ENCODE measurements around the gene PLXDC2.

Gene PLXDC2

DNA sequence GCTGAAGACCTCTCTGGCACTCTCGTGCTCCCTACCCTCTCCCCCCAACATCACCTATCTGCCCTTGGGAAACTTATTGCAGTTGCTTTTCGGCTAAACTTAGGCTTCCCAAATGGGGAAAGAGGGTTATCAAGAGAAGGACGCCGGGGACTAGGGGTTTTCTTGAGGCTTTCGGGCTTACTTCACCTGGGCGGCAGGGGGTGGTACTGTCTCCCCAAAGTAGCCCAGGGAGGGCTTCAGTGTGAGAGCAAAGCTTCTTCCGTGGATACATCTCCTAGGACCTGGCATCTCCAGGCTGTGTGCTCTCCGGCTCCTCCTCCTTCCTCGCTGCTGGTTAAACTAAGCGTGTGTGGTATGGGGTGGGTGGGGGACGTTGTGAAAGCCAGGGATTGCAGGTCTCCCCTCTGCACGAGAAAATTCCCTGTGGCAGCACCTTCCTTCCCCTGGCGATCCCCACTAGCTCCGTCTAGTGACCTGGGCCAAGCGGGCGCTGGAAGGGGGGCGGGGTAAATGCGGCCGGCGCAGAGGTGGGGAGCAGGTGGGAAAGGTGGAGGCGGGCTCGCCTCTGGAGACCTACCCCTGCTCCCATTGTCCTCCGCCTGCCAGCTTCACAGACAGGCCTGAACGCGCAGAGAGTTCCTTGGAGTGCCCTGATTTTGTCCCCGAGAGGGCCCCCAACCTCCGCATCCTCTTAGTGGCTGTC is 1.1 kb downstream of the PLXDC2 start:
- DNase-seq = no peak

DNA sequence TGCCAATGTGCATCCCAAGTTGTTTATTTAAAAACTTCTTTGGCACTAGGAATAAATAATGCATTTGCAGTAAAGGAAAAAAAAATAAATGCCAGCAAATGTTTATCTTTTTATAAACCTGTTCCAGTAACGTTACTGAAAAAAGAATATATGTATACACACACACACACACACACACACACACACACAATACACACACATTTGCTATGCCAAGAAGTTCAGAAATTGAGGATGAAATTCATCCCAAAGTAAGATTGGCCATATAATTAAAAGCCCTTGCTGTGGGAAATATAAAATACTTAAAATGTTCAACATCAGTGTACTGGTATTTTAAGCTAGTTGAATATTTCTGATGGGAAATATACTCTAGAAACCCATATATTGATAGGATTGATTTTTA is 2.6 kb downstream of the PLXDC2 start:
- no peak for DNase-seq

DNA sequence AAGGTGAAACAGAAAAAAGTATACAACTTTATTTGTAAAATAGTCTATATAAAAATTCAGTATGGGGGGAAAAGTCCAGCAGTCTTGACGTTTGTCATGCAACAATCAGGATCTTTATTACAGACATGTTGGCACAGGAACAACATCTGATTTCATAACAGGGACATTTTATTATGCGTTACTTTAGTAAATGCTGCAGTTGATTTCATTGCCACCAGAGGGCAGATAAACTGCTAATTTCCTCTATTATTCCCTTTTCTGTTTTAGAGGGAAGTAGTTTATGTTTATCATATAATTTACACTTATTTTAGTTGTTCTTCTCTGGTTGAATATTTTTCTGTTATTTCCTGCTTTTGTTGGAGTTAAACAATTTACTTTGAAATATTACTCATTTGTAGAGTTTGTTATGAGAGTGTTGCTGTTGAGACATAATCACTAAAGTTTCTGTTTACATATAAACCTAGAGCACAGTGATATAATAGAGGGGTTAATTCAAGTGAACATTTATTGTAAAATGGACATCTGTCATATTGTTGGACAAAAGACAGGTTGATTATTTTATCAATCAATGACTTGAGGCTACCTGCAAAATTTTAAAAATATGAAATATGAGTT is 3.3 kb downstream of the PLXDC2 start:
- DNase-seq = no peak

DNA sequence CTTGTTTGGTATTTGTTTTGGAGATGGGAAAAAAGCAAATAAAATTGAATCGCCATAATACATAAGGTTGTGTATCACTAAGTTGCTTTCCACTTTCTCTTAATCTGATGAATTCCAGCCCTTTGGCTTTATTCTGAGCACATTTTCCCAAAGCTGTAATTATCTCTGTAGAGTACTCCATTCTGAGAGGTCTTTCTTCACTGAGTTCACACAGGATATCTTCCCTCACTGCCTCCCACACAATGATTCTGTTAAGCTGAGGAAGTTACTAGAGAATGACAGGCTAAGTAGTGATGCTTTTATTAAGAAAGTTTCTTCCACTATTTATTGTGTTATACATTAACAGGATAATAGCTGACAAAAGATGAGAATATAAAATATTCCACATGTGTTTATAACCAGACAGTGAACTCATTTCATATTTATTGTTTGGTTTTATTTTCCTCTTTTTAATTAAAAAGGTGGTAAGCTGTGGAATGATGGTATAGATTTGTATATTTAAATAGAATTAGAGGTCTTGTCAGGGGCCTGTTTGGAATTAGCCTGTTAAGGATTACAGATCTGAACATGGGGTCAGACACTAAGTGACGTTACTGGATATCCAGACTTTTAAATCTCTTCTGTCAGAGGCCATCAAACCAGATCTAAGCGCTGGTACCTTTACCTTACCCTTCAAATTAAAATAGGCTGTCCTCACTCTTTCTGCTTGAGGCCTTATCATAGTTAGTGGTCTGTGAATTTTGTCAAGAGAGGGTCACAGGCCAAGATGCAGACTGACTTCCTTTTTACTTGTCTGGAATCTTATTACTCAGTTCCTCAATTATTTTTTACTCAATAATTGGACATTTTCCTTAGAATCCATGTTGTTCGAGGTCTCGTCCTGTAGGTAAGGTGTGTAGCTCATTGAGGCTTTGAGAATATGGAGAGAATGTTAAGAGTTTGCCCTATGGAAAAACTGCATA is 8.4 kb downstream of the PLXDC2 start:
- no peak for DNase-seq

DNA sequence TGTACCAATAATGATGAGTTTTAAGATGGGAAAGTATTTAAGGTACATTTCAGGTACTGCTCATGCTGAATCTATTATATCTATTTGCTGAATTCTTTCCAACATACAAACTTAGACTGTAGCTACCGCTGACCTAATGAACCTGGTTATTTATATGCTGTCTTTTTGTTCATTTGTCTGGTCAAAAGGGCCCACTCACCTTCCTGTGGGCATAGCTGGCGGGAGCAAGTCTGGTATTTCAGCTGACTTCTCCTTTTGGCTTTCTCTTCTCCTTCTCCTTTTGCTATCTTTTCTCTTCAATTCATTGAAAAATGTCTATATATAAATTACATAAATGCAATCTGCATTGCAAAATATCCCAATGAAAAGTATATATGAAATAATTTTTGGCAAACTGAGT is 9.5 kb downstream of the PLXDC2 start:
- no peak for DNase-seq

DNA sequence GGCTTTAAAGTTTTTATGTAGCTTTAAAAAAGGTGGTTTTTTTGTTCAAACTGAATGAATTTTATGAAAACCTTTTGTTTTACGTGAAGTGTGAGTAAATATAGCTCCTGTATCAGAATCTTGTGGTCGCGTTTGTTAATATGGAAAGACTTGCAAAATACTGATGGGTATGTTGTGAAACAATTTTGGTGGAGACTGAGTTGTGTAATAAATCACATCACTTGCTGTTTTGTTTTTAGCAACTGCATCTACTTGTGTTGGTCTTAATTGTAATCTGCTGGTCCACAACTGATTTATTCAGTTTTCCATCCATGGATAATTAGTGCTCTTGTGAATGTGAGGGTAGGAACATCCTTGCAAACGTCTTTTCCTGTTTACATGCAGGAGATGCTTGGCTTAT is 10.5 kb downstream of the PLXDC2 start:
- DNase-seq = no peak

DNA sequence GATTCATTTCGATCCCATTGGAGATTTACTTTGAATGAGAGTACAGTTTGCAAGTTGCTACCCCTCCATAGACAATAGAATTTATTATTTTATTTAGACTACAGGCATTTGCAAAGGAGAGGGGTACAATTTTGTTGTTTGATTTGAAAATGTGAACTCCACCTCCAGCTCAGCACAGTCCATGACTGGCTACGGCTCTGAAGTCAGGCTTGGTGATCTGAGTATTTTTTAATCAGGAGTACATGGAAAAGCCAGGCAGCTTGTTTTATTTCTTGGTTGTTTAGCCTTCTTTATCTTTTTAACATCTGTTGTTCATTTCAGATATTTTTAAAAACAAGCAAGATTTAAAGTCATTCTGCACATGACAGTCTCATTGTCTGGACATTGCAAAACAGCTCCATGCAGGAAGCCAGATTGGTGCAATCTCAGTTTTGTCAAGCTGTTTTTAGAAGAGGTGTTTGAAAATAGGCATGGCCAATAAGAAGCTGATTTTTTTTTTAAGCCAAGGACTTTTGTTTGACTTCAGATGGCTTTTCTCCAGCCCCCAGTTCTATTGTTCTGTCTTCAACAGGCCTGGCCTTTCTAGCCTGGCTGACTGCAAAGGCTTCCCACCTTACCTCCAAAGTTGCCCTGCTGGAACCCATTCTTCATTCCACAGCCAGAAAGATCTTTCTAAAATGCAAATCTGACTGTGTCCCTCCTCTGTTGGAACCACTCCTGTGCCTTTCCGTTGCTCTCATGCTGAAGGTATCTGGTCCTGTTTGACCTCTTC is 12.2 kb downstream of the PLXDC2 start:
- no peak for DNase-seq

DNA sequence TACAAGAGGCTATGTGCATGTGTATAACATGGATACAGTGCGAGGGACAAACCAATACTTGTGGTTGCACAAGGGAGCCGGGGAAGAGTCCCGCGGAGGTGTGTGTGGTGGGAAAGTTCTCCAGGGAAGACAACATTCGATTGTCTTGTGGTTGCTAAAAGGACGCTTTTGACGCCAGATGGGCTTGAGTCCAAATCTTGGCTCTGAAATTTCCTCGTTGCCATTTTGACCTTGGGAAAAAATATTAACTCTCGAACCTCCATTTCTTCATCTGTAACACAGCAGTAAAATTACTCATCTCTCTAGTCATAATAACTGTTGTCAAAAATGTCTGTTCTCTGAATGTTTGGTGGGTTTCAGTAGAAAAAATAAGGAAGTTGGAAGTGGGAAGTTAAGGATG is 16.5 kb downstream of the PLXDC2 start:
- DNase-seq = no peak

DNA sequence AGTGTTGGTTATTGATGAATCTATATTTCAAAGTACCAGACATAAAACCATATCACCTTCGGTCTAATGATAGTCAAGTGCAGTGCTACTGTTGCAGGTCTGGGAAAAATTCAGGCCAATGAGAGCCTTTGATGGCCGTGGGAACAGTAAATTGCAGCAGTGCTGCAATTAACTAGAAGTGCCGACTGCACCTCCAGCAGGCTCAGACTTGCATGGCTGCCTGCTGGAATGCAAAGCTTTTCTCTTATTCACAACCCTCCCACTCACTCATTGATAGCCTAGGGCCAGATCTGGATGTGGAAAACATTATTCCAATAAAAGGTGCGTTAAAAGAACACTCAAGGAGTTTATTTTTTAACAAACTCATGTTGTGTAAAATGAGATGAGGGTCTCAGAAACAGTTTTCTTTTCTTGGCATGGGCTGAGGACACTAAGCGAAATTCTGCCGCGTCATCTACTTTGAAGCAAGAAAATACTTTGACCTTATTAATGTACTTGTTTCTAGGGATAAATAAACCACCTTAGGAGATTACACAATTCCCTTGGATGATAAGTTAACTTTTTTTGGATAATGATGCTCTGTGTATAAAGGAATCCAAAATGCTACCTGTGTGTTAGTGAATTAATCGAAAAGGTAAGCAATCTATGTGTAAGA is 17.1 kb downstream of the PLXDC2 start:
- no peak for DNase-seq

DNA sequence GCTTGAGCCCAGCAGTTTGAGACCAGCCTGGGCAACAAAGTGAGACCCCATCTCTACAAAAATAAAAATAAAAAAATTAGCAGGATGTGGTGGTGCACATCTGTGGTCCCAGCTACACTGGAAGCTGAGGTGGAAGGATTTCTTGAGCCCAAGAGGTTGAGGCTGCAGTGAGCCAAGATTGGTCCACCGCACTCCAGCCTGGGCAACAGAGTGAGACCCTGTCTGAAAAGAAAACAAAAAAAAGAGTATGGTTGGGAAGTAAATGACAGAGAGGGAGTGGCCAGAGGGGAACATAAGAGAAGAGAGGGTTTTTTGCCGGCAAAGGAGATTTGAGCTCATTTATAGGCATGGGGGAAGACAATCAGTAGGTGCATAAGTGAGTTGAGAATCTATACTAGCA is 19.7 kb downstream of the PLXDC2 start:
- no peak for DNase-seq

DNA sequence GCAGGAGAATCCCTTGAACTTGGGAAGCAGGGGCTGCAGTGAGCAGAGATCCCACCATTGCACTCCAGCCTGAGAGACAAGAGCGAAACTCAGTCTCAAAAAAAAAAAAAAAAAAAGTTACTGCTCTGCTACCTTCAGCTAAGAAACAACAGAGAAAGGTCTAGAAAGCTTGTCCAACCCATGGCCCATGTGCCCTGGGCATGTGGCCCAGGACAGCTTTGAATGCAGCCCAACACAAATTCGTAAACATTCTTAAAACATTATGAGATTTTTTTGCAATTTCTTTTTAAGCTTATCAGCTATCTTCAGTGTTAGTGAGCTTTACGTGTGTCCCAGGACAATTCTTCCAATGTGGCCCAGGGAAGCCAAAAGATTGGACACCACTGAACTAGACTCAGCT is 22.9 kb downstream of the PLXDC2 start:
- no peak for DNase-seq

DNA sequence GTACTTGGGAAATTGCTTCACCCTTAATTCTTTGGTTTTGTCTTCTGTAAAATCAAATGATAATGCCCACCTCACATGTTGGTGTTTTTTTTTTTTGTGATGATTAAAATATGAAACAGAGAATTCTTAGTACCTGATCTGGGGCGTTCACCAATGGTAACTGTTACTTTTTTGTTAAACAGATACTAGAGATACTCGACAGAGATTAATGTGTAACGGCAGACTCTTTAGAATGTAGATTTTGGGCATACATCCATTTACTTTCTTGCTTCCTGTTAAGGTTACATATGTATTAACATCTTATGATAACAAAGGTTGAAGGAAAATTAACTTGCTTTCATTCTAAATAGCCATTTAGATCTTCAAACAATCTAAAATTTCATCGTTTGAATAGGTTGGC is 23.3 kb downstream of the PLXDC2 start:
- DNase-seq = no peak

DNA sequence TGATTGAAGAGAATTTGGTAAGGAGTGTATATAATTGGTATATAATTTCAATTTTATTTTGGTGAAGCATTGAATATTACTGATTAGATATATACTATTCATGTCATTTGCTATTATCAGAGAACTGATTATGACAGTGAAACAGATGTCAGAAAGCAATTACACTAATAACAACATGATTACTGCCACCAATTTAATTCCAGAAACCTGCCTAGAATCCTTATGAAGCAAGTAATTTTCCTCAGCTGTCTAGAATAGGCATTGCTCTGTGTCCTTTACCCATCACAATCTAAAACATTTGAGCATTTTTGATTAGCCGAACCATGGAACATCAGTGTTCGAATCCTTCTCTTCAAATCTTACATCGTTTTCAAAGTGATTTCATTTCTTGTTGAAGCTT is 24.5 kb downstream of the PLXDC2 start:
- DNase-seq = no peak

DNA sequence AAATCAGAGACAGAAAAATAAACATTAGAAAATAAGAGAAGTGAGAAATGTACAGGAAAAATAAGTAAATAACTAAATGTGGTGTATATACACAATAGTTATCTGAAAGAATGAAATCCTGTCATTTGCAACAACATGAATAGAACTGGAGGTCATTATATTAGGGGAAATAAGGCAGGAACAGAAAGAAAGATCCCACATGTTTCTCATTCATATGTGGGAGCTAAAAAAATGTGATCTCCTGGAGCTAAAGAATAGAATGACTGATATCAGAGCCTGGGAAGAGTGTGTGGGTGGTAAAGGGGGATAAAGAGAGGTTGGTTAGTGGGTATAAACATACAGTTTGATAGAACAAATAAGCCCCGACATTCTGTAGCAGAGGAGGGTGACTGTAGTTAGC is 27.3 kb downstream of the PLXDC2 start:
- DNase-seq = no peak

DNA sequence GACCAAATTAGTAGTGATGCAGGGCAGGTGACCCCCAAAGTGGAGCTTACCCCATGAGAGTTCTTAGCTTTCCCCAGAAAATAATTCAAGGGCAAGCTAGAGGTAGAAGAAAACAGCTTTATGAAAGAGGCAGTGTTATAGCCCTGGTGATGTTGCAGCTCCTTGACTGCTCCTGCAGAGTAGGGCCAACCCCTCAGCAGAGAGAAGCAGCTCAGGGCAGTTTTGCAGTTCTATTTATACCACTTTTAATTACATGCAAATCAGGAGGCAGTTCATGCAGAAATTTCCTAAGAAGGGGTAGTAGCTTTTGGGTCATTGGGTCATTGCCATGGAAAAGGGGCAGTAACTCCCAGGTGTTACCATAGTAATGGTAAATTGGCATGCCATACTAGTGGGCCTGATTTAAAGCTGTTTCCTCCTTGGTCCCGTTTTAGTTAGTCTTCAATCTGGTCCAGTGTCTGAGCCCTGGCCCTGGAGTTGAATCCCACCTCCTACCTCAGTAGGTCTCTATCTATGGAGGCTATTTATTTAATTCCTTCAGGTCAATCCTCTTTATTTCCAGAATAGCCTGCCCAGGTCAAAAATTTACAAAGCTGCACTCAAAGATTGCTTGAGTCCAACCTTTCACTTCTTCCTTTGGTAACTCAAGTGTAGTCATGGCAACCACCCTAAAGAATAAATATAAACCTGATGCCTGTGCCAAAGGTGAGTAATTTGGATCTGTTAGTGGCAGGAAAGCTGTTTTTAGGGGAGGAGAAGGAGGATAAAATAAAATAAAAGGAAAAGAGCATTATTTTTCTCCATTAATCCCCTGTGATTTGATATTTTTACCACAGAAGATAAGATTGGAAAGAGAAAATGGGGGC is 29.5 kb downstream of the PLXDC2 start:
- DNase-seq = no peak

DNA sequence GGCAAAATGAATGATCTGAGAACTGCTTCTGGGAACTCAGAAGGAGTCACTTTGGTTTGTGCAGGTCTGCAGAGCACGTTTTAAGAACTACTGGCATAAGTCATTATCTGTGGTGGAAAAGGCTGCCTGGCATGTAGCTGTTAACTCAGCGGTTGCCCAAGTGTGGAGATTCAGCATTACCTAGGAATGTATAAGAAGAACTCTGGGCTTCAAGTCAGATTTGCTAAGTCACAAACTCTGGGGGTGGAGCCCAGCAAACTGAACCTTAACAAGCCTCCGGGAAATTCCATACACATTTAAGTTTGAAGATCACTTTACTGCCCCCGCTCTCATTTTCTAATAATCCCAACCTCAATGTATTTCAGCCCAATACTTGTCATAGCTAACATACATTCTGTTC is 31.1 kb downstream of the PLXDC2 start:
- no peak for DNase-seq

DNA sequence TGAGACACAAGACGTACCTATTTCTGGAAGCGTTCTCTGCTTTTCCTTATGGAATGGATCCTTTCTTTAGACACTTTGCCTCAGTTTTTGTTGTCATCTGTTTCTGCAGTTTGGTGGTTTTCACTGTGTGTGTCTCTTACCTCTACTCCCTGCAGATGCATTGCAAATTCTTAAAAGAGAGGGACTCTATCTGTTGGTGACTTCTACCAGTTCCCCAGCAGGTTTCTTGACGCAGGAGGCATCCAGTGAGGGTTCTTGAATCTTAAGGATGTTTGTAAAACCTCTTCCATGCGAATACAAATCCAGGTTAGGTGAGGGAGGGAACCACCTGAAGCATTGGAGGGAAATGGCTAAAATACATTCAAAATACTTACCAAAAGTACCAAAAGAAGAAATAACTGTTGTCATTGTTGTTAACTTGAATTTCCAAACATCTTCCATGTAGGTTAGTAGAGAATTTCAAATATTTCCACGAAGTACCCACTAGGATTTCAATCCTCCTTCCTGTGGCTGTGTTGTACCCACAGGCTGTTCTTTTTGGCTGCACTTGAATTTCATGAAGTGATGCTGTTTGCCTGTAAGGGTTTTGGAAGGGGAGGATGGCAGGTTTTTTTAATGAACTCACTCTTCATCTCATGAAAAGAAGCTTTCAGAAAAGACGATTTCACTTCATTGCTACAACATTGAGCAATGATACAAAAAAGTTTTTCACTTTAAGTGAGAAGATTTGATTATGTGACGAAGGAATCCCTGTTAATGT is 32.2 kb downstream of the PLXDC2 start:
- no peak for DNase-seq

DNA sequence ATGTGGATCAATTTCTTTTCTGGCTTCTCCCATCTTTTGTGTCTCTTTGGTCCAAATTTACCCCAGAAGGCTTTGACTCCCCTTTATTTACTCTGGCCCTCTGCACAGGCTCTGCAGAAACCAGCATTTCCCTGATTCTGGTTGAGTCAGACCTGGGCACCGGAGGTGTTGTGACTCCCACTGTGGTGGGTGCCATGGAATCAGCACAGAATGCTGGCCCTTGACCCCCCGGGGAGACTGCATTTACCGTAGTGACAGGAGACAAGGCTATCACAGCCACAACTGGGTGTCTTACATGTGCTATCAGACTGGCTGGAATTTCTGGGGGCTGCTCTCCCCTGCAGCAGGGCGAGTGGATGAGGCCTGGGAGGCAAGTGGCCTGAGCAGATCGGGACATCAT is 37.6 kb downstream of the PLXDC2 start:
- DNase-seq = no peak

DNA sequence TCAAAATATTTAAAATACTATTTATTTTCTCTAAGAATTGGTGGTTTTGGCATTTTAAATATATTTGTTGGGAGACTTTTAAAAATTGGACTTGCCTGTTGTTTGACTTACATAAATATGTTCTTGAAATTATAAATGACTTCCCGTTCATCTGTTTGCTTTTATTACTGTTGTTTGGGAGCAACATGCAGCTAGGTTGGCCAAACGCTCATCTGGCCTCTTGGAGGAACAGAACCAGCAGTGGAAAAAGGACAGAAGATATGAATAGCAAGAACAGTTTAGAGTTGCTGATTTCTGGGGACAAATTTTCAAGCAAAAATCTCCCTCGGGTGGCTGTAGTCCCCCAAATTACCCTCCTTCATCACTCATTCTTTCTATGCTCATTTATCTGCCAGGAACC is 41.6 kb downstream of the PLXDC2 start:
- no peak for DNase-seq

DNA sequence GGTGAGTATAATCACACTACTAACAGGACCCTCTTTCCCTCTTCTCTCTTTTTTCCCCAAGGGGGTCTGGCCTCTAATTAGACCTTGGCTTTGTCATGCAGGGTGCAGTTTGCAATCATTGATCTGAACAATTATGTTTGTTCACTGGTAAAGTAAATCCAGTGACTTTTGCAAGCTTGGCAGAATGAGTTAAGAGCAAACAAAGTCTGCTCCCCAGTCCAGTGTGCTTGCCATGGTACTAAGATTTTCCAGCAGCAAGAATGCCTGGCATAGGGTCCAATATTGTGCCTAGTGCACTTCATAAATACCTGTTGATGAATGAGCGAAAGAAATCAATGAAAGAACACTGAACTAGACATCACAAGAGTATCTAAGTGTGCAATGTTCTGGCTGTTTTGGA is 43.9 kb downstream of the PLXDC2 start:
- no peak for DNase-seq

All from NCI-H1092 treated with DMSO at 0.1 percent for 48 hours (cell line).